Stomach (tissue), 9 donors: ENCODE results near the gene PTBP1. TPM values are rescaled to one million over a fixed set of nuclear protein-coding genes. Genes with fewer than 3 reads are reported as not detected.

ENCODE experiments used
- DNase-seq, 2 donors: peaks; one replicate each; pipeline versions ENCODE4 v3.0.0 to v3.0.0-alpha.2; 2013 to 2019
- H3K27ac ChIP-seq, 5 donors: fragments of 200-600 bp in 4 of 5; sonication (generic) in 4 of 5; one replicate each; pipeline ENCODE4 v1.5.1; 2013 to 2019; ENCODE audit warnings: mild to moderate bottlenecking in 1 of 5, moderate library complexity in 1 of 5
- H3K27me3 ChIP-seq, 3 donors: fragments of 200-600 bp; sonication (generic); one replicate each; pipeline ENCODE4 v1.5.1; 2017 to 2019; ENCODE audit warnings: mixed run types in 1 of 3
- H3K36me3 ChIP-seq, 4 donors: fragments of 200-600 bp; sonication (generic); 1 replicate in 3 of 4; 2 replicates in 1 of 4; pipeline ENCODE4 v1.5.1; 2016 to 2019
- H3K4me1 ChIP-seq, 4 donors: fragments of 200-600 bp; sonication (generic); one replicate each; pipeline ENCODE4 v1.5.1; 2016 to 2019
- H3K4me3 ChIP-seq, 4 donors: fragments of 200-600 bp; sonication (generic) in 3 of 4; one replicate each; pipeline ENCODE4 v1.5.1; 2016 to 2019; ENCODE audit warnings: mild to moderate bottlenecking in 1 of 4
- H3K9me3 ChIP-seq, 4 donors: fragments of 200-600 bp; sonication (generic); one replicate each; pipeline ENCODE4 v1.5.1; 2016 to 2019
- EP300 ChIP-seq: sonication (generic); formaldehyde crosslinking; IDR thresholded peaks from one replicate; pipeline ENCODE4 v1.6.1; 2017; ENCODE audit warnings: antibody characterized with exemption
- POLR2A ChIP-seq, 4 donors: fragments of 450-650 bp; IDR thresholded peaks; one replicate each; pipeline ENCODE4 v1.6.1; 2016; ENCODE audit warnings: antibody characterized with exemption in 4 of 4, control low read depth in 2 of 4, mild to moderate bottlenecking in 1 of 4, moderate library complexity in 1 of 4
- POLR2AphosphoS5 ChIP-seq, 3 donors: sonication (generic); formaldehyde crosslinking; IDR thresholded peaks; one replicate each; pipeline ENCODE4 v1.6.1; 2016; ENCODE audit warnings: antibody characterized with exemption in 3 of 3
- WGBS, 5 donors: extraction: QIAGEN DNeasy Blood & Tissue Kit in 3 of 5; methylation state at CpG; one replicate each; pipeline versions ENCODE4 v1.1.5 to v1.1.7; 2013 to 2018; 5-methylcytosine and 5-hydroxymethylcytosine counted together
- intact Hi-C: fragments of 100-400 bp; cut with DNase I; formaldehyde crosslinking; loops from one replicate; pipeline ENCODE4 v1.15.1; 2023; ENCODE audit warnings: low total_unique reads
- polyA plus RNA-seq, 3 donors: library from polyadenylated mRNA; stranded (reverse); fragments of 200-250 nt; gene quantifications; one replicate each; pipeline ENCODE4 v1.2.3, GENCODE V29; 2013
- total RNA-seq, 5 donors: library from RNA; depleted of rRNA; stranded (reverse); fragments of >200 nt; gene quantifications; one replicate each; pipeline versions ENCODE4 v1.1.0 to v1.2.3, GENCODE V29; 2014 to 2016
- TF ChIP-seq, protein P1 (sequence below), 7 experiments: fragments of 450-650 bp in 4 of 7; fragments of 200-600 bp in 3 of 7; sonication (generic) in 3 of 7; IDR thresholded peaks; one replicate each; pipeline ENCODE4 v1.5.1; 2016 to 2019; ENCODE audit warnings: antibody characterized with exemption in 7 of 7, control low read depth in 2 of 7, mild to moderate bottlenecking in 1 of 7
- donor health status: healthy with polysubstance abuse.
- donor health status: Bipolar disorder and iron deficiency.
- donor health status: healthy.

PTBP1 gene
- total and polyA plus RNA-seq, 8 donors, result 74.8 to 539 (median 119) TPM

DNA sequence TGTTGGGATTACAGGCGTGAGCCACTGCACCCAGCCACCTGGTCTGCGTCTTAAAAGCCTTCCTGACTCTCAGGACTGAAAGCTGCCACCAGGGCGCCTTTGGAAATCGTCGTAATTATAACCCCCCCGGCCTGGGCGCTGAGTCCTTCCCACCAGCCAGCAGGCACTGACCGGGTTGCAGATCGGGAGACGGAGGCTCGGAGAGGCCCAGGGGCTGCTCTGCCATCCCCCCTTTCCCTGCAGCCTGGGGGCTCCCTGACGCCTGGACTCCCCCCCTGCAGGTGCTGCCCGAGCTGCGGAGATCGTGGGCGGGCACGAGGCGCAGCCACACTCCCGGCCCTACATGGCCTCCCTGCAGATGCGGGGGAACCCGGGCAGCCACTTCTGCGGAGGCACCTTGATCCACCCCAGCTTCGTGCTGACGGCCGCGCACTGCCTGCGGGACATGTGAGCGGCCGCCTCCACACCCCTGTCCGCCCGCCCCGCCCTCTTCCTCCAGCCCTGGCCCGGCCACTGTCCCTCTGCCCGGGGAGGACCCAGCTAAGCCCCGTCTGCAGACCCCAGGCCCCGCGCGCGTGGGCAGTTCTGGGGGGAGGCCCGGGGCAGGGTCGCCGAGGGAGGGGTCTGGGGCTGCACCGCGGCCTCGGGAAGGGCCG, 46.1 kb downstream of the PTBP1 start:
- DNase-seq, result peak; percentile 58 to 63
- H3K4me1 ChIP-seq, result peaks cover 10 to 29% (median 18%) of the 10 kb centered on the region in 4 donors
- 4 to 12% (median 7%) methylated on average over 7 to 46 of the region's 46 CpGs for WGBS, 5 donors
- intact Hi-C loops, result no loop called here
- no peak for TF ChIP-seq POLR2A (IDR thresholded peaks at IDR 0.05)
- TF ChIP-seq, protein P1, sequence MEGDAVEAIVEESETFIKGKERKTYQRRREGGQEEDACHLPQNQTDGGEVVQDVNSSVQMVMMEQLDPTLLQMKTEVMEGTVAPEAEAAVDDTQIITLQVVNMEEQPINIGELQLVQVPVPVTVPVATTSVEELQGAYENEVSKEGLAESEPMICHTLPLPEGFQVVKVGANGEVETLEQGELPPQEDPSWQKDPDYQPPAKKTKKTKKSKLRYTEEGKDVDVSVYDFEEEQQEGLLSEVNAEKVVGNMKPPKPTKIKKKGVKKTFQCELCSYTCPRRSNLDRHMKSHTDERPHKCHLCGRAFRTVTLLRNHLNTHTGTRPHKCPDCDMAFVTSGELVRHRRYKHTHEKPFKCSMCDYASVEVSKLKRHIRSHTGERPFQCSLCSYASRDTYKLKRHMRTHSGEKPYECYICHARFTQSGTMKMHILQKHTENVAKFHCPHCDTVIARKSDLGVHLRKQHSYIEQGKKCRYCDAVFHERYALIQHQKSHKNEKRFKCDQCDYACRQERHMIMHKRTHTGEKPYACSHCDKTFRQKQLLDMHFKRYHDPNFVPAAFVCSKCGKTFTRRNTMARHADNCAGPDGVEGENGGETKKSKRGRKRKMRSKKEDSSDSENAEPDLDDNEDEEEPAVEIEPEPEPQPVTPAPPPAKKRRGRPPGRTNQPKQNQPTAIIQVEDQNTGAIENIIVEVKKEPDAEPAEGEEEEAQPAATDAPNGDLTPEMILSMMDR (IDR thresholded peaks at IDR 0.05), result peak in 1 of 7 experiments; percentile 15
- TF ChIP-seq POLR2AphosphoS5 (IDR thresholded peaks at IDR 0.05), result no peak
- TF ChIP-seq EP300, result no peak
- no peak overlapping the region for H3K27ac ChIP-seq
- H3K9me3 ChIP-seq, result no peaks in the 10 kb centered on the region
- H3K27me3 ChIP-seq, result peaks cover 5 to 95% (median 60%) of the 10 kb centered on the region in 3 donors
- H3K4me3 ChIP-seq, result peak overlapping the region in 3 of 4 donors; percentile 22 to 34 (median 26)
- no peaks in the 10 kb centered on the region for H3K36me3 ChIP-seq

GRCh38 chr19:843836-844545, 46.7 kb downstream of the PTBP1 start:
- Histone ChIP-seq H3K9me3 (no peaks in the 10 kb centered on the region), H3K4me3 (peak overlapping the region in 3 of 4 donors; percentile 22 to 34 (median 26)), H3K27me3 (peaks cover 5 to 97% (median 63%) of the 10 kb centered on the region in 3 donors), H3K36me3 (no peaks in the 10 kb centered on the region), H3K27ac (no peak overlapping the region), H3K4me1 (peaks cover 10 to 35% (median 18%) of the 10 kb centered on the region in 4 donors)
- TF ChIP-seq, protein P1 (IDR thresholded peaks at IDR 0.05), result no peak
- TF ChIP-seq POLR2AphosphoS5 (IDR thresholded peaks at IDR 0.05) (no peak), POLR2A (IDR thresholded peaks at IDR 0.05) (no peak), EP300 (no peak)
- WGBS, 5 donors, result 6 to 25% (median 17%) methylated on average over 9 to 54 of the region's 70 CpGs; no CpG with 5 or more reads in 1 of the 5 donors
- no peak for DNase-seq
- intact Hi-C loops, result no loop called here

GRCh38 chr19:844546-844971, 47.3 kb downstream of the PTBP1 start:
- 21 to 31% (median 26%) methylated on average over 5 to 11 of the region's 11 CpGs for WGBS, 5 donors
- Histone ChIP-seq H3K27ac (no peak overlapping the region), H3K9me3 (no peaks in the 10 kb centered on the region), H3K4me3 (no peak overlapping the region), H3K27me3 (peaks cover 5 to 96% (median 58%) of the 10 kb centered on the region in 3 donors), H3K4me1 (peaks cover 10 to 35% (median 18%) of the 10 kb centered on the region in 4 donors), H3K36me3 (no peaks in the 10 kb centered on the region)
- no peak for TF ChIP-seq POLR2A (IDR thresholded peaks at IDR 0.05)
- TF ChIP-seq, protein P1 (IDR thresholded peaks at IDR 0.05), result no peak
- TF ChIP-seq EP300, result no peak
- TF ChIP-seq POLR2AphosphoS5 (IDR thresholded peaks at IDR 0.05), result no peak
- DNase-seq, result no peak
- intact Hi-C loops, result no loop called here

DNA sequence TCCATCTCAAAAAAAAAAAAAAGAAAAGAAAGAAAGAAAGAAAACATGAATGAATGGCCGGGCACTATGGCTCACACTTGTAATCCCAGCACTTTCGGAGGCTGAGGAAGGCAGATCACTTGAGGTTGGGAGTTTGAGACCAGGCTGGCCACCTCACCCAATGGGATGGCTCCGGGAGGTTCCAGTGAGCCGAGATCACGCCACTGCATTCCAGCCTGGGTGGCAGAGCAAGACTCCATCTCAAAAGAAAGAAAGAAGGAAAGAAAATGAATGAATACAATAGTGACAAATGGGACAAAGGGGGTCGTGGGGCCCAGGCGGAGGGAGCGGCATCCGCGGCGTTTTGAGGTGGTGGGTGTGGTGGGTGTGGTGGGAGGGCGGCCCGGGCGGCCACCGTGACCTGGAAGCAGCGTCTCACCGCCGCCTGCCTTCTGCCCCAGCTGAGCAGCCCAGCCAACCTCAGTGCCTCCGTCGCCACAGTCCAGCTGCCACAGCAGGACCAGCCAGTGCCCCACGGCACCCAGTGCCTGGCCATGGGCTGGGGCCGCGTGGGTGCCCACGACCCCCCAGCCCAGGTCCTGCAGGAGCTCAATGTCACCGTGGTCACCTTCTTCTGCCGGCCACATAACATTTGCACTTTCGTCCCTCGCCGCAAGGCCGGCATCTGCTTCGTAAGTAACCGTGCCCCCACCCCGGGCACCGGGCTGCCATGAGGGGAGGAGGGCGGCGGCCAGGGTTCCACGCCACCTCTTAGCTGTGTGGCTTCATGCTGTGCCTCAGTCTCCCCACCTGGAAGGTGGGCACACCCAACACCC, 48.7 kb downstream of the PTBP1 start:
- Histone ChIP-seq H3K4me1 (peaks cover 19 to 41% (median 27%) of the 10 kb centered on the region in 4 donors), H3K27me3 (peaks cover 5 to 83% (median 54%) of the 10 kb centered on the region in 3 donors), H3K27ac (no peak overlapping the region), H3K9me3 (no peaks in the 10 kb centered on the region), H3K36me3 (no peaks in the 10 kb centered on the region), H3K4me3 (no peak overlapping the region)
- DNase-seq, result no peak
- 43 to 58% (median 55%) methylated on average over 31 to 37 of the region's 37 CpGs for WGBS, 5 donors
- no peak for TF ChIP-seq POLR2A (IDR thresholded peaks at IDR 0.05)
- TF ChIP-seq EP300, result no peak
- TF ChIP-seq, protein P1 (IDR thresholded peaks at IDR 0.05), result no peak
- no peak for TF ChIP-seq POLR2AphosphoS5 (IDR thresholded peaks at IDR 0.05)
- intact Hi-C loops, result no loop called here
